GM18868 (cell line): Measurements from ENCODE around the gene ZDHHC11.

ENCODE experiments used
- ATAC-seq: cut with Tn5 transposase; IDR thresholded peaks from one replicate; pipeline ENCODE4 v1.9.1; 2021; ENCODE audit warnings: mild to moderate bottlenecking, moderate library complexity; ENCODE audit not compliant: unreplicated experiment

The ZDHHC11 gene, protein sequence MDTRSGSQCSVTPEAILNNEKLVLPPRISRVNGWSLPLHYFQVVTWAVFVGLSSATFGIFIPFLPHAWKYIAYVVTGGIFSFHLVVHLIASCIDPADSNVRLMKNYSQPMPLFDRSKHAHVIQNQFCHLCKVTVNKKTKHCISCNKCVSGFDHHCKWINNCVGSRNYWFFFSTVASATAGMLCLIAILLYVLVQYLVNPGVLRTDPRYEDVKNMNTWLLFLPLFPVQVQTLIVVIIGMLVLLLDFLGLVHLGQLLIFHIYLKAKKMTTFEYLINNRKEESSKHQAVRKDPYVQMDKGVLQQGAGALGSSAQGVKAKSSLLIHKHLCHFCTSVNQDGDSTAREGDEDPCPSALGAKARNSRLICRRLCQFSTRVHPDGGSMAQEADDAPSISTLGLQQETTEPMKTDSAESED

DNA sequence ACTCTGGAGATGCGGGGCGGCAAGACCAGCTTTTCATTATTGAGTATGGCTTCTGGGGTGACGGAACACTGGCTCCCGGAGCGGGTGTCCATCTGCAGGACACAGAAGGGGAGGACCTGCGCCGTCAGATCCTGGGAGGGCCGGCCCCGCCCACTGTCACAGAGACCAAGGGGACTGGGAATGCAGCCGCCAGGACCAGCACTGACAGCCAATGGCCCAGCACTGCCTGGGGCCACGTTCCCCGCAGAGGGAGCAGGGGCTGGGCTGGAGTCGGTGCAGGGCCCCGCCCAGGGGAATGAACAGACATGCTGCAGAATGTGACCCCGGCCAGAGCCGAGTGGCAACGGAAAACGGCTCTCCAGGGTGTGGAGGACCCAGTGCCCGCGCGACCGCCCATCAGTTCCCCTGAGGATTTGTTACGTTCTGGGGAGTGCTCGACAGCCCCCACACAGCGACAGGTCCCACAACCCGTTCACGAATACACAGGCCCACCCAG lies at the start of gene ZDHHC11:
Gene ZDHHC11 (minus strand): TSS at position 476 of the 496 bp plus-strand sequence. CDS start 384 bp downstream, at position 92.
- no peak for ATAC-seq

DNA sequence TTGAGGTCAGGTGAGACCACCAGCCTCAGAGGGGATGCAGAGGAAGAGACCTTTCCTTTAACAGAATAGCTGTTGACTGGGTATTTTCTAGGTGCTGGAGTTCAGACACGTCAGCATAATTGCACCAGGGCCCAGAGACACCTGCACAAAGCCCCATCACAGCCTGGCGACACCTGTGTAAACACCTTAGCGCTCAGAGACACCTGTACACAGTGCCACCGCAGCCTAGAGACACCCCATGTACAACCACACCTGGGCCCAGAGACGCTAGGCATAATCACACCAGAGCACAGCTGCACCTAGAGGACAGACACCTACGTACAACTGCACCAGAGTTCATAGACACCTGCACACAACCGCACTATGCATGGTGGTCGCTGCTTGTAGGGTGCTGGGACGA lies 42.9 kb upstream of the ZDHHC11 start:
- ATAC-seq = no peak

DNA sequence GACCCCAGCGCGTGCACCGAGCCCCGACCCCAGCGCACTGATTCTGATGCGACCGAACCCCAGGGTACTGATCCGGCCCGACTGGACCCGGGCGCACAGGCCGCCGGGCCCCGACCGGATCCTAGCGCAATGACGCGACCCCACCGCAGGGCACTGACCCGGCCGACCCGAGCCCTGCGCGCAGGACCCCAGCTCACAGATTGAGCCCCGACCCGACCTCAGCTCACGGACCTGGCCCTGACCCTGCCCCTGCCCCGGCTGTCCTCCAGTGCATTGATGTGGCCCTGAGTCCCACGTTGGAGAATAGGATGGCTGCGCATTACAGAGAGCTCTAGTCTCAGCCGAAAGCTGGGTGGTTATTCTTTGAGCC lies 42.3 kb upstream of the ZDHHC11 start:
- peak; percentile 3 for ATAC-seq

DNA sequence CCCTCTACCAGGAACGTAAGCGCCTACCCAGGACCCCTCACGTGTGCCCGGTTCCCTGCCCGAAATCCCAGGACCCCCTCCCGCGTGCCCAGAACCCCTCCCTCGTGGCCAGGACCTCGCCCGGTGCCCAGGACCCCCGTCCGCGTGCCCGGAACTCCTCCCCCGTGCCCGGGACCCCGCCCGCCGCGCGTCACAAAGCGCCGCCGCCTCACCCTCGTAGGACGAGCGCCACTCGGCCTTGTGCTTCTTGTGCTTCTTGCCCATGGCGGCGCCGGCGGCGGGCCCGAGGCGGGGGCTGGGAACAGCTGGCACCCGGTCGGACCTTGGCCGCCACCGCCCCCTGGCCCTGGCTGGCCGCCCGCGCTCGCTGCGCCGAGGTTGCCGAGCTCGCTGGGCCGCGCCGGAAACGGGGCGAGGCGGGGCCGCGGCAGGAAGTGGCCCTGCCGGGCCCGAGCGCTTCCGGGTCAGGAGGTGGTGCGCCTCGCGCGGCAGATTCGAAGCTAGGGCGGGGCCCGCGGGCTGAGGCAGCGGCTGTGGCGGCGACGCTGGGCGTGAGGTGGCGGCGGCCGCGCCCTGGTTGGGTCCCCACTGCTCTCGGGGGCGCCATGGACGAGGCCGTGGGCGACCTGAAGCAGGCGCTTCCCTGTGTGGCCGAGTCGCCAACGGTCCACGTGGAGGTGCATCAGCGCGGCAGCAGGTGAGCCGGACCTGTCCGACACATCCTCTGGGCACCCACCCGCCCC lies 41.8 kb upstream of the ZDHHC11 start, which contains the start of the genes BRD9 and TRIP13:
Gene BRD9 (minus strand): TSS at position 408 of the 743 bp plus-strand sequence. CDS start 144 bp downstream, at position 264.
Gene TRIP13 (plus strand): TSS at position 491 of the 743 bp plus-strand sequence. CDS start 115 bp downstream, at position 606.
- ATAC-seq = peak; percentile 95

DNA sequence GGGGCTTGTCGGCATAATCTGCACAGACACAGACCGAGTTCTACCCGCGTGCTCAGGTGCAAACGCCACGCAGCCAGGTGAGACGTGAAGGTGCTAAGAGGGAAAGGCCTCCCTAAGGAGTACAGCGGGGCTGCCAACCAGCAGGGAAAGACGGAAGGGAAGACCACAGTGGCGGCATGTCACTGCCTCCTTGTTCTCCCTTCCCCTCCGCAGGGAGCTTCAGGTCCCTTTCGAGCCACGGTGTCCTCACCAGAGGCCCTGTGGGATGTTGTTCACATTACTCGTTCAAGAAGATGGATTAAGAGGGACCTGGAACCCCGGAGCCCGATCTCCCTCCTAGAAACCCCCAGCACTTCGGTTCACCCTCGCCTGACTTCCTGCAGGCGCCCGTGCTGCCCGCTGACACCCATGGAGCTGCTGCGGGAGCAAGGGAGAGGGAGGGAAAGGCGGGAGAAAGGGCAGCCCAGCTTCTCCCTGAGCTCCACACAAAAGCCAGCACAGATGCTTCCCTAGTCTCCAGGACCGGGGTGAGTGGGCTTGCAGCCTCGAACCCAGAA lies 41.1 kb upstream of the ZDHHC11 start:
- ATAC-seq = no peak

DNA sequence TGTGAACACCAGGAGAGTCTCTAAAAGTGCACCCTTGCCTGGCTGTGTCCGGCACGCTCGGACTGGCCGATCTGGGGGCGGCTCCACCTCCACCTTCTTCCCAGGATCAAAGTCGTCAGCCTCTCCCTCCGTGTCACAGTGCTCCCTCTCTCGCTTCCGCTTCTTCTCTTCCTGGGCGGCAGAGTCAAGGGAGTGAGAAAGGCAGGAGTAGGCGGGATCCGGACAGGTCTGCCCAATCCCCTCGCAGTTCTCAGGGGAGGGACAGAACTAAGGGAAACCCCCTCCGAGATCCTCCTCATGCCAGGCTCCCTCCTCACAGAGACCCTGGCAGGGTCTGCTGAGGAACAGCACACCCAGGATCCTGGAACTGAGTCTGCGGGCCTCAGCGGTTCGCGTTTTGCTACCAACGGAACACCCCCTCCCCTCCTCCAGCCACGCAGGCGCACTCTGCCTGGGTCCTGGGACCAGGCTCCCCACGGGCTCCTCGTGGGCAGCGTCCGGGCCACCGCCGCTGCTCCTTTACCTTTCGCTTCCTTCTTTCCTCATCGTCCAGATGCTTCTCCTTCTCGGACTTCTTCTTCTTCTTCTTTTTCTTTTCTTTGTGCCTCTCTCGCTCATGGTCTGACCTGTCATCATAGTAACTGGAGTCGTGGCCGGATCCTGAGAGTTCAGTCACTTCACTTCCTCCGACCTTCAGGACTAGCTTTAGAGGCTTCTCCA lies 40.5 kb upstream of the ZDHHC11 start:
- no peak for ATAC-seq

DNA sequence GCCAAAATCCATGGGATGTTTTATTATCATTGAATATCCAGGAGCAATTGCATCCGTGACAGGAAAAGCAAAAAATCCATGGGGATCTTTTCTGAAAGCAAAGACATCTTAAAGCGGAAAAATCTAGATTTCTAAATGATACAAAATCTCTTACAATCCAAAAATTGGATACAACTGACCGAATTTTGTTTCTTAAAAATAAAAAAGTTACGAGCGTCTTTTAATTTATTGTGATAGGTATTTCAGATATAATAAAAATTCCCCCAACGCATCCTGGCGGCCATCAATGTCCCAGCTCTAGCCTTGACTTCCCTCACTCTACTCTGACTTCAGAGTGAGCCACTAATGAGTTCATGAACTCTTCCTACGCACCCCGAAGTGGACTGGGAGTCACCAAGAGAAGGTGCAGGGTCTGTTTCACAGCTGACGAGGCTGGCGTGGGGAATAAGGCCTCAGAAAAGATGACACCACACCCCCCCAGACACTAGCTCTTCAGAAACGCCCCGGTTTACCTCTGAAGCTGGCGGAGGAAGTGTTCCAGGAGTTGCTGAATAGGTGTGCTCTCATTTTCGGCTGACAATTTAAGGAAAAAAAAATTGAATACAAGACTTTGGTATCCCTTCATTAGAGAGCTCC lies 38.4 kb upstream of the ZDHHC11 start:
- ATAC-seq = no peak

DNA sequence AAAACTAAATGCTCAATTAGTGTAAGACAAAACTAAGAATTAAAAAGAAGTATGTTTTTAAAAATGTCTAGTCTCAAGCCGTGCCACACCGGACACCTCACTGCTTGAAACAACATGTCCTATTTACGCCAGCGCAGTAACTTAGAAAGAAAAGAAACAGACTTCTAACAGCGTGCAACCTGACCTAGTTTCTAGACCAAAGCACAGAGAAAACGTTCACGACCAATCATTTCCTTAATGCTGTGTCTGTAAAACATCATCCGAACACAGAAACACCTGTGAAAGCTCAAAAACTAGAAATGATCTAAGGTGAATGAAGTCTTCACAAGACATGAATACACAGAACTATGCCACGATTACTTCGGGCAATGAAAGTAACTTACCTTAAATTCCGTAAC lies 37.9 kb upstream of the ZDHHC11 start:
- no peak for ATAC-seq

DNA sequence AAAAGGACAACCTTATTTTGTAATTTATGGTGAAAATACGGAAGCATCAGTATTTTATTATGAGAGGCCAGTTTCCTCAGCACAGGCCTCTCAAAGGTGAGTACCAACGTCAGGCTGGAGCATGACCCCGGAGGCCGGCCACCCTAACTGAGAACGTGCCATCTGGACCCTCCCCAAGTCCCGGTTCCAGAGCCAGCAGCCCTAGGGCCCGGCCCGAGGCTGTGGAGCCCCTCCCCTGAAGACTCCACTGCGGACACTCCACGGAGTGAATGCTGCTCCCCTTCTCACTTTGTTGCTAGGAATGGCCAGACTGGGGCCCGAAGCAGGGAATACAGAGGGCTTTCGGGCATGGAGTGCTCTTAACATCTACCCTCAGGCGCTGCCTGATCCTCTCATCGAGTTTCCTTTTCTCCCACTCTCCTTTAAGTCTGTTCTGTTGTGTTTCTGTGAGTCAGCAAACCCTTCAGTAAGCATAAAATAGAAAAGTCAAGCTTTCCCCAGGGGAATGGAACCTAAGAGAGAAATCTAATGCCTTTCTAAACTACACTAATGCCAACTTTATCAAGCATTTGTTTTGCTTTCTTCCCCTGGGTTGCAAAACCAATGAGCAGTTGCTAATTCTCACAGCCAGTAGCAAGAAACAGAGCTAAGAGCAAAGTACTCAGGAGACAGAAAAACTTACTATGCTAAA lies 37.3 kb upstream of the ZDHHC11 start:
- no peak for ATAC-seq

DNA sequence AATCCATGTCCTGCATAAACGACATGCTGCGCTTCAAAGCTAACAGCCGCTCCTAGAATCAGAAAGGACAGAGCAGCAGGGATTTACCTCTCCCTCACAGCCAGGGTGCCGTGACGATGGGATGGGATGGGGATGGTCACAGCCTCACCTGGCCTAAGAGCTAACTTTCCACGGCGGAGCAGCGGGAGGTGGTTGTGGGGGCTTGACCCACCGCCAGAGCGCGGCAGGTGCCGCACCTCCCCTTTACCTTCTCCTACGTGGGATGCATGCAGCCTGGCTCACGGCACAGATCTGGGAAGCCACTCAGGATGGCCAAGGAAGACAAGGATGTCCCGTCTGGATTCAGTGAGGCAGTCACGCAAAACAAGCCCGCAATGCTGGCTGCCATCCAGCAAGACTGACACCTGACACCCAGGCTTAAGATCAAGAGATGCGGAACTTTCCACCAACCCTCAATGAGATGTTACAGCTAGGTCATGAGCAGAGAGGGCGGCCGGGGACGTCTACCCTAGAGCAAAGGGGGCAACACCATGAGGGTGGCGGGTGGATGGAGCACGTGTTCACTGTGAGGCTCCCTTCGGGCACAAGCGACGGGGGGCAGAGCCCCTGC lies 36.0 kb upstream of the ZDHHC11 start:
- no peak for ATAC-seq

DNA sequence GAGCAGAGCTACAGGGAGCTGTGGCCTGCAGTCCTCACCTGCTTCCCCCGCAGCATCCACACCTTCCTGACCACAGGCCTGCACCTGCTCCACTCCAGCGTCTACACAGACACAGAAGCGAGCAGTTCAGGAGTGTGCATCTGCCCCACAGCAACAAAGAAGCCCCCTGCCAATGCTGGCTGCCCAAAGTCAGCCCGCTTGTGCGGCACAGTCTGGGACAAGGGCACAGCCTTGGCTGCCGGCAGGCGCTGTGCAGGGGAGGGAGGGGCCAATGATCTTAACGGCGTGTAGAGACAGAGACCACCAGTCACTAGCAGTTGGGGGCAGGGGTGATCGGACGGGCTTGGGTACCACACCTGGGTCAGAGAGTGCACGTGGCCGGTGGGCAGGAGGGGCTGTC lies 35.2 kb upstream of the ZDHHC11 start:
- no peak for ATAC-seq

DNA sequence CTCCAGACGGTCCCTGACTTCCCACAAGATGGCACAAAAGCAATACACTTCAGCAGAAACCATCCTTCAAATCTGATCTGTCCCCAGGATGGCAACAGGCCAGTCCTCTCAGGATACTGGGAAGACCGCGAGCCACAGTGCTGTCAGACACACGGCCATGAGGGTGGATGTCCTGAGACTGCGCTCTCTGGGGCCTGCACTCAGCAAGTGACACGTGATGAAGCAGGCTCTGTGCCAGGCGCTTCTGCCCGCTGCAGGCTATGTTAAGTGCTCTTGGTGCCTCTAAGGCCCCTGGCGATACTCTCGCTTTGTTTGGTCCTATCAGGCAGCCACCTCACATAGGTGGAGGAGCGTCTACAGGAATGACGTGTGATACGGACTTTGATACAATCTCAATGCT lies 34.7 kb upstream of the ZDHHC11 start:
- ATAC-seq = no peak

DNA sequence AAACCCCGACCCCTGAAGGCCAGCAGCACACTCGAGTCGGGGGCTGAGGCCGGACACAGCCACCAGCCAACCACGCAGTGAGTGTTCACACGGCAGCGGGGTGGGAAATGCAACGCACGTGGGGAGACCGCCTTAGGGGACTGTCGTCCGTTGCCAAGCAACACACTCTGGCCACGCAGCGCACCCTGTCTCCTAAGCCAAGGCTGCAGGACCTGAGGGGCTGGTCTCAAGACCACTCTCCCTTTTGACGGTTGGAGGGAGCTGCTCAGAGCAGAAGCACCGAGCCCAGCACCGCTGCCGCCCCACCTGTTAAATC lies 34.3 kb upstream of the ZDHHC11 start:
- ATAC-seq = no peak

DNA sequence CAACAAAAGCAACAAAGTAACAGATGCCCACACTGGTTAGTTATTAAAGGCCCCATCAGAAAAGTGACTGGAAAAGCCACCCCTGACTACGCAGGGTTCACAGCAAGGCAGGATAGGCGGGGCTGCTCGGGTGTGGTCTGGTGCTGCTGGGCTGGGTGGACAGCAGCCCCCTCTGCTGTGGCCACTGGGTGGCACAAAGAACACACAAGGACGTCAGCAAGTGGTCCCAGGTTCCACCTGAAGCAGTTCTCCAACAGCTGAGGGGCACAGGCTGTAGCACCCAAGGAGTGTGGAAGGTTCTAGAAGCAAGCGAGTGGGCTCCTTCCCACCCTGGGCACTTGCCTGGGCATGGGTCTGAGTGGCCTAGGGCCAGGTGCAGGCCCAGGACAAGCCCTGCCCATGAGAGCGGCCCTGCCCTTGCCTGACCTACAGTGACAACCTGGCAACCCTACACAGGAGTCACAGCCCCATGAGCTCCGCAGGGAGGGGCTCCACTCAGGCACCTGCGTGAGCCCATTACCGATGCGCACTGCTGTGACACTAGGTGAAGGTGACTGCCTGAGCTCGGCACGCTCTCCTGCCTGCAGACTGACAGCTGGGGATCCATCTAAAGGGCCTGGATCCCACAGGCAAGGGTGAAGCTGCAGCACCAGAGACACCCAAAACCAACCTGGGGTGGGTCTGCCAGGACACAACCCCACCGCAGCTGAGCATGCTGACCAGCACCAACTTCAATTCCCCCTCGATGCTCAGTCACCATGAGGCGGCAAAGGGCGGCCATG lies 33.8 kb upstream of the ZDHHC11 start:
- no peak for ATAC-seq

DNA sequence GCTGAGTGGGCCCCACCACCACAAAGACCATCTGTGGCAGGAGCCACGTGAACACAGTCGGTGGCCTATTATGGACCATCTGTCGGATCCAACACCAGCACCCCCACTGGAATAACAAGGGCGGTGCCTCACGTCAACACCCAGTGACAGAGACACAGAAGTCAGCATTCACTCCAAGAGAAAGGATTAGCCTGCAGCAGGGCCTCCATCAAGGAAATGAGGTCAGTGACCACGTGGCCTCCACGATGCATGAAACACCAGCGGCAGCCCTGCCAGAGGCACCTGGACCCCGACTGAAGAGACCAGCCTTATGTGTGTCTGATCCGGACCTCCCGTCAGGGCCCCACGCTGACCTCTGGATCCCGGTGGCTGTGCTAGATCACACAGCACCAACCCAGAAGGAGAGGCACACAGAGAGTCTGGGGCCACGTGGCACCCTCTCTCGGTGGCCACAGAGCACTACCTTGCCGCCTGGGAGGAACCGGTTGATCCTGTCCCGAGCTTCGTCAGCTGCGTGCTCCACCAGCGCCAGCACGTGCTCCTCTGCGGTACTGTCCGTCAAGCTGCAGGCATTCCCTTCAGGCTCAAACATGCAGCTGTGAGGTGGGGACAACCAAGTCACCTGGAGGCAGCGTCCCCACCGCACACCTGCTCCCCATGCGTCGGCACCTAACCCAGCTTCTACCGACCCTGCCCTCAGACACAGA lies 32.8 kb upstream of the ZDHHC11 start:
- ATAC-seq = no peak

DNA sequence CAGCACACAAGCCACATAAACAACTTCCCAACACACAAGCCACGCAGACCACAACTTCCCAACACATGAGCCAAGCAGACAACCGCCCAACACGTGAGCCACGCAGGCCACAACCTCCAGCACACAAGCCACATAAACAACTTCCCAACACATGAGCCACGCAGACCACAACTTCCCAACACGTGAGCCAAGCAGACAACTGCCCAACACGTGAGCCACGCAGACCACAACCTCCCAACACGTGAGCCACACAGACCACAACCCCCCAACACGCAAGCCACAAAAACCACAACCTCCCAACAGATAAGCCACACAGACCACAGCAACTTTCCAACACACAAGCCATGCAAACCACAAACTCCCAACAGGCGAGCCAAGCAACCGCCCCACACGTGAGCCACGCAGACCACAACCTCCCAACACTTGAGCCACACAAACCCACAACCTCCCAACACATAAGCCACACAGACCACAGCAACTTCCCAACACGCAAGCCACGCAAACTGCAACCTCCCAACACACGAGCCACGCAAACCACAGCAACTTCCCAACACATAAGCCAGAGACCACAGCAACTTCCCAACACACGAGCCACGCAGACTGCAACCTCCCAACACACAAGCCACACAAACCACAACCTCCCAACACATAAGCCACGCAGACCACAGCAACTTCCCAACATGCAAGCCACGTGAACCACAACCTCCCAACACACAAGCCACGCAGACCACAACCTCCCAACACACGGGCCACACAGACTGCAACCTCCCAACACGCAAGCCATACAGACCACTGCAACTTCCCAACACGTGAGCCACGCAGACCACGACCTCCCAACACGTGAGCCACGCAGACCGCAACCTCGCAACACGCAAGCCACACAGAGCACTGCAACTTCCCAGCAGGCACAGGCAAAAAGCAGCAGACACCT lies 31.7 kb upstream of the ZDHHC11 start:
- ATAC-seq = no peak

DNA sequence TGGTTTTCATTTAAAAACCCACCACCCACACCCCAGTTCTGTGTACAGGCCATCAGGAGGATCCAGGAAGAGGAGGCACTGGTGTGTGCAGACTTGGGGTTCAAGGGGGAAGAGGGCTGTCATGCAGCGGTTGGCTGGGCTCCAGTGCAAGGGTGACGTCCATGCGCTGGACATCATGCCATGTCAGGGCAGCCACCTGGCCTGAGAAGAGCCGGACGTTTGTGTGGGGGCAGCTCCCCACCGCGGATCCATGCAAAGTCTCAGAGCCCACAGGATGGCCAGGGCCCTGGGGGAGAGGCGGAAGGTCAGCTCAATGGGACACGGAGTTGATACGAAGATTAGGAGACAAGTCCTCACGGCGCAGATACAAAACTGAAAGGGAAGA lies 30.8 kb upstream of the ZDHHC11 start:
- no peak for ATAC-seq
